ENCODE data around the gene SCRT2. TPM values are rescaled to one million over a fixed set of nuclear protein-coding genes. Genes with fewer than 3 reads are reported as not detected.

The SCRT2 gene
- total RNA-seq, 4 donors from 2014 or later: not detected

DNA sequence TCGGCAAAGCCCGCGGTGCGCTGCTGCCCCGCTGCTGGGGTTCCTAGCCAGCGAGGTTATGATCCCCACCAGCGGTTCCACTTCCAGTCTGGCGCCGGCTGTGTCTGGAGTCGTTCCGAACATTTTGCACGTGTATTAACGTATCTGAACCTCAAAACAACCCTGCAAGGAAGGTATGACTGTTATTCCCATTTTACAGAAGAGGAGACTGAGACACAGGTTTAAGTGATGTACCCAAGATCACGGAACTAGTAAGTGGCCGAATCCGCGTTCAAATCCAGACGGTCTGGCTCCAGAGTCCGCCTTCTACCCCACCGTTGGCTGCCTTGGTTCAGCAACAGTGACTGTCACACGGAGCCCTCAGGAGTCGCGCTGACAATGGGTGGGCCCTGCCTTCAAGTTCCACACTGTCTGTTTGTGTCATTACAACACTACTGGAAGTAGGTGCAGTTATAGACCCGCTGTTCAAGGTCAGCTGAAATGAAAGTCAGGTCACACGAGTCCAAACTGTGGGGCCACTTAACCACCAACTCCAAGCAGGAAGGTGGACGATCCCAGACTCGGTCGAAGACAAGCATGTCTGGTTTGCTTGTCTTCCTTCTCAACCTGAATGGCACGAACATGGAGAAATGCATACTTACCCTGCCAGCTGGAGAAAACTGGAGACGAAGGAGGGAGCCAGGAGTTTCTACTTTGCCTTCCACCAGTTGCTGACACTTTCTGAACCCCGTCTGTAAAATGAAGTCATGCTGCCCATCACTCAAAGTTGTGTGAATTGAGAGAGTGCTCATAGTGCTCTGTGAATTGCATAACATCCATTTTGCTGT, 21.8 kb downstream of the SCRT2 start:
- ATAC-seq (ENCODE audit: low FRiP score) (no peak), DNase-seq (ENCODE audit: low spot score) (no peak)
- TF ChIP-seq, protein P1, sequence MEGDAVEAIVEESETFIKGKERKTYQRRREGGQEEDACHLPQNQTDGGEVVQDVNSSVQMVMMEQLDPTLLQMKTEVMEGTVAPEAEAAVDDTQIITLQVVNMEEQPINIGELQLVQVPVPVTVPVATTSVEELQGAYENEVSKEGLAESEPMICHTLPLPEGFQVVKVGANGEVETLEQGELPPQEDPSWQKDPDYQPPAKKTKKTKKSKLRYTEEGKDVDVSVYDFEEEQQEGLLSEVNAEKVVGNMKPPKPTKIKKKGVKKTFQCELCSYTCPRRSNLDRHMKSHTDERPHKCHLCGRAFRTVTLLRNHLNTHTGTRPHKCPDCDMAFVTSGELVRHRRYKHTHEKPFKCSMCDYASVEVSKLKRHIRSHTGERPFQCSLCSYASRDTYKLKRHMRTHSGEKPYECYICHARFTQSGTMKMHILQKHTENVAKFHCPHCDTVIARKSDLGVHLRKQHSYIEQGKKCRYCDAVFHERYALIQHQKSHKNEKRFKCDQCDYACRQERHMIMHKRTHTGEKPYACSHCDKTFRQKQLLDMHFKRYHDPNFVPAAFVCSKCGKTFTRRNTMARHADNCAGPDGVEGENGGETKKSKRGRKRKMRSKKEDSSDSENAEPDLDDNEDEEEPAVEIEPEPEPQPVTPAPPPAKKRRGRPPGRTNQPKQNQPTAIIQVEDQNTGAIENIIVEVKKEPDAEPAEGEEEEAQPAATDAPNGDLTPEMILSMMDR (IDR thresholded peaks at IDR 0.05): no peak

DNA sequence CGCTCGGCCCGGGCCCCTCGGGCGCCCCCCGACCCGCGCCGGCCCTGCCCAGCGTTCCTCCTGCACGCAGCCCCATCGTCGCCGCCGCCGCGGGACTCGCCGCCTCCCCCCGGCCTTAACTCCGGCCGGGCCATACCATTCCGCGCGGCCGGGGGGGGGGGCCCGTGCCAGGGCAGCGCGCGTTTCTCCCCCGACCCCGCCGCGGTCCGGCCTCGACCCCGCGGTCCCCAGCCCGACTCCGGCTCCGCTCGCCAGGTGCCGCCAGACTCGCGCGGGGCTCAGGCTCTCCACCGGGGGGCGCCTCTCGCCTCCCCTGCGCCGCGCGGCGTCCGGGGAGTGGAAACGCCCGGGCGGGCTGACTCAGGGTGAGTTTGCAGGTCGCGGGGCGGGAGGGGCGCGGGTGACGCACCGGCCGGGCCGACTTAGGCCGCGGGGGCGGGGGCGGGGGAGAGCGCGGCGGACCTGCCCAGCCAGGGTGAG, 22.5 kb downstream of the SCRT2 start, which contains the start of gene SRXN1:
SRXN1 (minus strand) TSS at position 91 of the 480 bp plus-strand sequence; CDS start at position 76, 15 bp downstream.
- DNase-seq (ENCODE audit: low spot score) (peak; percentile 67), ATAC-seq (ENCODE audit: low FRiP score) (peak; percentile 95)
- TF ChIP-seq, protein P1 (IDR thresholded peaks at IDR 0.05): peak in 1 of 3 donors; percentile 8

DNA sequence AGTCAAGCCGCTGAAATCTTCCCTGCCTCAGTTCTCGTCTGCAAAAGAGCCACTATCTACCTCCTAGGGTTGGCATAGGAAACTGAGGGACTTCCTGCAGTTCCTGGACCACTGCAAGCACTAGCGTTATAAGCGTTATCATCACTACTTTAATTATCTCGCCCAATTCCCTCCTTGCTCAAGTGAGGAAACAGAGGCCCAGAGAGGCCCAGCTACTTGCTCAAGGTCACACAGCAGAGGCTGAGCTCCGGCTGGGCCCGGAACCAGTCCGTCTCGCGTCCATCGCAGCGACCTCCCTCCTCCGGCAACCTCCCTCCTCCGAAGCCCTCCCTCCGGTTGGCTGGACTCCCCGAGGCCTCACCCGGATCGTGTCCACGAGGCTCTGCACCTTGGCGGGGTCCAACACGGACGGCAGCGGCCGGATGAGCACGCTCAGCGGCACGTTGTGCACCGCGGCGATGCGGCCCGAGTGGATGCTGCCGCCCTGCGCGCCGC, 22.9 kb downstream of the SCRT2 start:
- TF ChIP-seq, protein P1 (IDR thresholded peaks at IDR 0.05): no peak
- ATAC-seq (ENCODE audit: low FRiP score) (no peak), DNase-seq (ENCODE audit: low spot score) (no peak)

DNA sequence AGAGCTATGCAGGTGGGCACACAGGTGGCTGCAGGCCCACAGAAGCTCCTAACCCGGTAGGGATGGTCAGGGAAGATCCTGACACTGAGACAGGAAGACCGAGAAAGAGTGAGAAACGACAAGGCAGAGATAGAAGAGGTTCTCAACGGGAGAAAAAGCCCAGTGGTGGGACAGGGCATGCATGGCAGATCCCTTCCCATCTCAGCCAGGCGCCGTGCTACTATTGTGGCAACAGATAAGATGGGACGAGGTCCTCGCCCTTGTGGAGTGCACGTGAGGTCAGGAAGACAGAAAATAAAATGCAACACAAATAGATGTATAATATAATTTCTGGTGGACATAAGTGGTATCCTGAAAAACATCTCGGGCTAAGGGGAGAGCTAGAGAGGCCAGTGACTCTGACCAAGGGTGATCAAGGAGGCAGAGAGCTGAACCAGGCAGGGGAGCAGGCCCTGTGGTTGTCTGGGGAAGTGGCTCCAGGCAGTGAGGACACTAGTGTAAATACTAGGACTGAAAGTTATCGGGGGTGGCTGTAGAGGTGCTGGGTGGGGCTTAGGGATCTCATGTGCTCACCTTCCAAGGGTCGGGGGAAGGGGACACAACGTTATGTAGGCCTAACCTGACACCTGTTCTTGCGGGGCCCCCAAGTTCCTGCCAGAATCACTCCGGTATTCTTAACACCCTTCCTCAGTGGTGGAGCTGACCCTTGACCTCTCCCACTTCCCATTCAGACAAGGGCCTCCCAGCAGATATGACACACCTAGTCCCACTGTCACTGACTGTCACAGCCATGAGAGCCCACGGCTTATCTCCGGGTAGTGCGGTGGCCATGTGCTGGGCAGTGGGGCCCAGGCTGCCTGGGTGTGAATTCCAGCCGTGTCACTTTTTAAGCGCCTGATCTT, 23.6 kb downstream of the SCRT2 start:
- TF ChIP-seq, protein P1 (IDR thresholded peaks at IDR 0.05): no peak
- ATAC-seq (ENCODE audit: low FRiP score): peak; percentile 4
- DNase-seq (ENCODE audit: low spot score): no peak

DNA sequence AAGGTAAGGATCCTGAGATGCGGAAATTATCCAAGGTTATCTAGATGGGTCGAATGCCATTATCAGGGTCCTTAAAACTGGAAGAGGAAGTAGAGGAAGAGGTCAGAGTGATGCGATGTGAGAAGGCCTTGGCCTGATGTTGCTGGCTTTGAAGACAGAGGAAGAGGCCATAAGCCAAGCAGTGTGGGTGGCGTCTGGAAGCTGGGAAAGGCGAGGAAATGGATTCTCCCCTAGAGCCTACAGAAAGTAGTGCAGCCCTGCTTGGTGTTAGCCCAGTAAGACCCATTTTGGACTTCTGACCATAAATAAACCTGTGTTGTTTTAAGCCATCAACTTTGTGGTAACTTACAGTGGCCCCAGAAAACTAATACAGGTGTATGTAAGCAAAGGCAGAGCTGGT, 24.6 kb downstream of the SCRT2 start:
- TF ChIP-seq, protein P1 (IDR thresholded peaks at IDR 0.05): no peak

DNA sequence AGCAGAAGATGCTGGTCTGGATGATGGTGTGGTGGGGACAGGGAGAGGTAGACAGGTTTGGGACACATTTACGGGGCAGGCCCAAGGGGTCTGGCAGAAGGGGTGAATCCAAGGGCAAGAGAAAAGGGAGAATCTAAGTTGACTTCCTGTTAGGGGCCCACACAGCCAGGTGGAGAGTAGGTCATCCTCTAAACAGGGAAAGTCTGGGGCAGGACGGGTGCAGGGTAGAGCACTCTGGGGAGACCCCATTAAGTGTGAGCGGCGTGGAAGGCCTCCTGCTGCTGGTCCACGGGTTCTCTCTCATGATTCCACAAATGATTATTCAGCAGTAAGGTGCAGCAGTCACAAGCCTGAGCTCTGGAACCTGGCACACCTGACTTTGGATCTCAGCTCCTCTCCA, 25.3 kb downstream of the SCRT2 start:
- TF ChIP-seq, protein P1 (IDR thresholded peaks at IDR 0.05): no peak
- no peak for DNase-seq (ENCODE audit: low spot score)
- no peak for ATAC-seq (ENCODE audit: low FRiP score)

More for the DNA sequence above, 24.6 kb downstream of the SCRT2 start:
- ATAC-seq (ENCODE audit: low FRiP score) (no peak), DNase-seq (ENCODE audit: low spot score) (no peak)
